NCI-H2196 (cell line): ENCODE measurements around the gene NINL.

ENCODE experiments used
- DNase-seq: peaks from one replicate; lab custom pipeline; 2025; ENCODE audit not compliant: unreplicated experiment; lab: John Stamatoyannopoulos, UW

NINL gene

DNA sequence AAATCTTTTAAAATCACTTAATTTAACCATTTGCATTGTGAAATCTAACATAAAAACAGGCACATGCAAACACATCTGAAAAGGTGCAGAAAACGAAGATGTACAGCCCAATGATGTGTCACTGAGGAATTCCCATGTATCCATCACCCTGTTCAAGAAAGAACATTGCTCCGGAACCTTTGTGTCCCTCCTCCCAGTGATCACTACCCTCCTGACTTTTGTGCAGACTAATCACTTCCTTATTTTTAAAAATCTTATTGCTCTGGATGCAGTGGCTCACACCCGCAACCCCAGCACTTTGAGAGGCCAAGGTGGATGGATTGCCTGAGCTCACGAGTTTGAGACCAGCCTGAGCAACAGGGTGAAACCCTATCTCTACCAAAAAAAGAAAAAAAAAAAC lies 163.3 kb downstream of the NINL start:
- no peak for DNase-seq

DNA sequence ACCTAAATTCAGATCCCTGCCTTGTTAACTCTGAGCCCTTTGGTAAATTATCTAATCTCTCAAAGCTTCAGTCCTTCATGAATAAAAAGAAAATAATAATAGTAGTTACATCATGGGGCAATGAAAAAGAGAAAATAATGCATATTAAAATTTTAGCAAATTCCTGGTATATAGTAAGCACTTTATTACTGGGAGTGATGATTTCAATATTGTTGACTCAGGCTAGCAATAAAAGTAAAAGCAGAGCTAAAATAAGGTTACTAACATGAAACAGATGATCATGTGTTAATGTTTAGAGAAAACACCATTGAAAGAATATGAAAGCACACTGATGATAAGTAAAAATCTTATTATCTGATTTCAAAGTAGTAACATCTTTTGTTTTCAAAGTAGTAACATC lies 164.2 kb downstream of the NINL start:
- DNase-seq, result no peak

DNA sequence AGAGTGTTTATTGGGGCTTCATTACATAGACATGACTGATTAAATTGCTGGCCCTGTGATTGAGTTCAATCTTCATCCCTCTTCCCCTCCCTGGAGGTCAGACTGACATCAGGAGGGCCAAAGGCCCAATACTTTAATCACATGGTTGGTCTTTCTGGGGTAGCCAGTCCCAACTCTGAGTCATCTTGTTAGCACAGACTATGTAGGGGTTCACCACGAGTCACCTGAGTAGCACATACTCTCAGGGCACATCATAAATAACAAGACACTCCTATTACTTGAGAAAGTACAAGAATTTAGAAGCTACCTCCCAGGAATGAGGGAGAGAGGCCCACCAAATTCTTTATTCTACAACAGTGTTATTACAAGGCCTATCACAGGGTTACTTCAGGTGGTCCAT lies 166.6 kb downstream of the NINL start:
- DNase-seq, result no peak

DNA sequence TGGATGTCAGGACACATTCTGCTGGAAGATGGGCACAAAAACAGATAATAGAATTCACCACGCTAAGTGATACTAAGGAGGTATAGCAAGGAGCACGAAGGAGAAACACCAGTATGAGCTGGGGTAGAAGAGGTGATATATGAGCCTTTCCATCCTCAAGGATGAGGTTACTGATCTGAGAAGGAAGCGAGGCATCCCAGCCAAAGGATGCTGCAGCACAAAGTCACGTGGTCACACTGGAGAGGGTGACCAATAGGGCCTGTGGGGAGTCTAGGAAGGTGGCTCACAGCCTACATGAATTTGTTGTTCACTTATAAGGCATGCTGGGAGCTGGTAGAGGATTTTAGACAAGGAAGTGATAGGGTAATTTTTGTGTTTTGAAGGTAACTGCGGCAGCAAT lies 176.4 kb downstream of the NINL start:
- no peak for DNase-seq

DNA sequence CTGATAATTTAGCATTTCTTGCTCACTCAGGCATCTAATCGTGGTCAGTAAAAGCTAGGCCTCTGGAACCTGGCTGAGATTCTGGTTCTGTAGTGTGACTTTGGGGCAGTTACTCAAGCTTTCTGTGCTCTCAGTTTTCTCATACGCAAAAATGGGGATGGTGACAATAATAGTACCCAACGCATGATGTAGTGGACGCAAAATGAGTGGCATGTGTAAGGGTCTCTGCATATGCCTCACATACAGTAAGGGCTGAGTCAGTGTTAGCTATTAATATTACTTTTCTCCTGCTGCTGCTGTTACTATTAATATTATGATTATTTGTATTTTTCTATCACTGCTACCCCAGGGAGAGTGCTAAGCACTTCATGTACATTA lies 177.2 kb downstream of the NINL start:
- no peak for DNase-seq

DNA sequence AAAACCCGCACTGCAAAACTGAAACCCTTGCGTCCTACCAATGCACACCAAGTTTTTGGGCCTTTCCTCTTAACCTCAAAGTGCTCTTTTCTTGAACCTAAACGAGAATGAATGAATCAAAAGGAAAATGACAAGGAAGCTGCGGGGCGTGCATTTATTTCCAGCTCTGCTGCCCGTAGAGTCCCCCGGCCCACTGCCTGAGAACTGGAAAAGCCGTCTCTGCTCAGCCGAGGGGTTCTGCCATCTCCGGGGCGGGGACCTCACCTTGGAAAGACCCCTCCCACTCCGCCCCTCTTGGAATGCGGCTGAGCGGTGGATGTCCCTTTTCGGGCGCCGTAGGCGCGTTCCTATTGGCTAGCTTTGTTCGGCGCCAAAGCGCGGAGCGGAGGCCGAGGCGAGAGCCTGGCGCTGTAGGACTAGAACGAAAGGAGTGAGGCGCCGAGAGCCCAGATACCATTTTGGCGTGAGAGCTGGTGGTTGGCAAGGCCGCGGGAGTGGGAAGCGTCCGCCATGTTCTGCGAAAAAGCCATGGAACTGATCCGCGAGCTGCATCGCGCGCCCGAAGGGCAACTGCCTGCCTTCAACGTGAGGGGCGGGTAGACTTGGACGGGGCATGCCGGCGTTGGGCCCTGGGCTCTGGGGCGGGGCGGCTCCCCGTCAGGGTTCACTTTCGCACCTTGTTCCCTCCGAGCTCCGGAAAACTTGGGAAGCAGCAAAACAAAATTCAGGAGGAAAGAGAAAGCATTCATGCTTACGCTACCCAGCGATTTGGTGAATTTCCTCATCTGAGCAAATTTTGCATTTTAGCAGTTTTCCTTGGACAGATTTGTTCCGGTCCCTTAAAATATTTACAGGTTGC lies 177.8 kb downstream of the NINL start, which contains the start of gene GINS1:
Gene GINS1 (plus strand): TSS at position 363 of the 859 bp plus-strand sequence. CDS start 148 bp downstream, at position 511.
- DNase-seq, result peak; percentile 94
